Measurements from ENCODE around the gene SERP2.

SERP2 gene

DNA sequence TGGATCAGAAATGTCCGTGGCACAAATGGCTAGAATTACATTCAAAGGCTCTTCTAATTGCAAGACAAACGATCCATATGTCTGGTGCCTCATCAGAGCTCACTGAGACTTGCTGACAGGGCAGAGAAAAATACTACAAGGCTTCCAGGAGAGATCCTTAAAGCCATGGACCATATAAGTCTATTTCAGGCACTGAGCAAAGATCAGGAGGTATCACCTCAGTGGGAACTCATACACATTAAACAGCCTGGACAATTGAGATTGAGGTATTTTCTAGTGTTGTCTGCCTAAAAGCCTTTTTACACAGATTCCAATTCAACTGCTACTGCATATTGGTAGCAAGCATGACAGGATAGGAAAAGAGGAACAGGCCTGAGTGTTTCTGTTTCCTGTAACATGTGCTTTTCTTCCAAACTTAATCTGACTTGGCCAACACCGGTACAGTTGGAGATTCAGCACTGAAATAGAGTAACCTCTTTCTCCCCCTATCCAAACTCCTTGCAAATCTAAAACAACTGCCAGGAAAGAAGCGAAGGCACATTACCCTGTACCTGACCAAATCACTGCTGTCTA is 65.9 kb downstream of the SERP2 start:
- TF ChIP-seq SUZ12 (IDR thresholded peaks at IDR 0.05; ENCODE audit: extremely low read depth, insufficient read depth, insufficient read length) (no peak), YY1 (IDR thresholded peaks at IDR 0.05; ENCODE audit: insufficient read depth, insufficient read length) (no peak), ZNF274 (IDR thresholded peaks at IDR 0.05; ENCODE audit: low read depth, low read length) (no peak)
- peaks cover 2% of the 10 kb centered on the region for H3K36me3 ChIP-seq (ENCODE audit: insufficient read depth, insufficient read length, low read length)
- no peak overlapping the region for H3K4me3 ChIP-seq (ENCODE audit: insufficient read length, low read depth)
- H3K9me3 ChIP-seq (ENCODE audit: insufficient read depth, low read length): no peaks in the 10 kb centered on the region
- H3K27me3 ChIP-seq (ENCODE audit: insufficient read depth, insufficient read length): no peaks in the 10 kb centered on the region
- H3K4me1 ChIP-seq (ENCODE audit: insufficient read depth, insufficient read length): no peaks in the 10 kb centered on the region
- no peak overlapping the region for H3K9ac ChIP-seq (ENCODE audit: insufficient read length, low read depth)
- DNase-seq (ENCODE audit: low read depth, low spot score): no peak

GRCh38 chr13:44440046-44440608 is 66.5 kb downstream of the SERP2 start:
- Histone ChIP-seq H3K9ac (ENCODE audit: insufficient read length, low read depth) (no peak overlapping the region), H3K4me1 (ENCODE audit: insufficient read depth, insufficient read length) (no peaks in the 10 kb centered on the region), H3K27me3 (ENCODE audit: insufficient read depth, insufficient read length) (no peaks in the 10 kb centered on the region), H3K36me3 (ENCODE audit: insufficient read depth, insufficient read length, low read length) (no peaks in the 10 kb centered on the region), H3K9me3 (ENCODE audit: insufficient read depth, low read length) (no peaks in the 10 kb centered on the region), H3K4me3 (ENCODE audit: insufficient read length, low read depth) (no peak overlapping the region)
- DNase-seq (ENCODE audit: low read depth, low spot score): no peak
- TF ChIP-seq YY1 (IDR thresholded peaks at IDR 0.05; ENCODE audit: insufficient read depth, insufficient read length) (no peak), SUZ12 (IDR thresholded peaks at IDR 0.05; ENCODE audit: extremely low read depth, insufficient read depth, insufficient read length) (no peak), ZNF274 (IDR thresholded peaks at IDR 0.05; ENCODE audit: low read depth, low read length) (no peak)

All from NT2/D1 (cell line).